Pancreas (tissue), 10 donors: ENCODE data around the gene ZC3H7B. TPM values are rescaled to one million over a fixed set of nuclear protein-coding genes. Genes with fewer than 3 reads are reported as not detected.

Experiments
- ATAC-seq, 4 donors: fragments of 200-7000 bp; cut with Tn5 transposase; one replicate each; pipeline versions ENCODE4 v1.8.0 to v1.9.1; 2020; ENCODE audit warnings: mild to moderate bottlenecking in 4 of 4, moderate library complexity in 4 of 4
- DNase-seq, 6 donors: peaks; one replicate each; pipeline ENCODE4 v3.0.0-alpha.2; 2020
- FAIRE-seq: peaks from 2 replicates; lab custom pipeline; 2012; peaks lifted over from hg19 to GRCh38; lab: Jason Lieb, UNC
- H3K27ac ChIP-seq, 4 donors: fragments of 200-600 bp; sonication (generic); 1 replicate in 3 of 4; 2 replicates in 1 of 4; pipeline versions ENCODE4 v1.5.0 to v1.8.0; 2020
- H3K27me3 ChIP-seq, 4 donors: fragments of 200-600 bp; one replicate each; pipeline ENCODE4 v1.8.0; 2021
- H3K36me3 ChIP-seq, 3 donors: fragments of 200-600 bp; sonication (generic) in 1 of 3; one replicate each; pipeline versions ENCODE4 v1.5.0 to v1.8.0; 2020 to 2021
- H3K4me1 ChIP-seq, 3 donors: fragments of 200-600 bp; one replicate each; pipeline ENCODE4 v1.8.0; 2021
- H3K4me3 ChIP-seq, 4 donors: fragments of 200-600 bp; sonication (generic) in 2 of 4; one replicate each; pipeline versions ENCODE4 v1.5.0 to v1.8.0; 2020 to 2021
- H3K9me3 ChIP-seq, 4 donors: fragments of 200-600 bp; one replicate each; pipeline ENCODE4 v1.8.0; 2021
- WGBS, 2 donors: extraction: QIAGEN DNeasy Blood & Tissue Kit; methylation state at CpG; one replicate each; pipeline ENCODE4 v1.1.7; 2013; 5-methylcytosine and 5-hydroxymethylcytosine counted together
- intact Hi-C, 3 donors: fragments of 100-400 bp; cut with DNase I; formaldehyde crosslinking; loops; one replicate each; pipeline versions ENCODE4 v1.11.1 to v1.14.2; 2022
- polyA plus RNA-seq, 2 donors: library from polyadenylated mRNA; stranded (reverse); fragments of 200-250 nt; gene quantifications; one replicate each; pipeline ENCODE4 v1.2.3, GENCODE V29; 2013
- total RNA-seq, 6 donors: library from RNA; stranded (reverse); fragmentation: NEBNext Ultra II Directional in 4 of 6; extraction: Animal tissue kit (Norgen Biotek cat#: 25700) in 4 of 6; gene quantifications; one replicate each; pipeline versions ENCODE4 v1.2.1 to v1.2.4, GENCODE V29; 2021 to 2023
- TF ChIP-seq, protein P1 (sequence below), 4 donors: fragments of 200-600 bp; sonication (generic) in 3 of 4; IDR thresholded peaks; one replicate each; pipeline versions ENCODE4 v1.5.0 to v1.8.0; 2021; ENCODE audit warnings: antibody characterized with exemption in 4 of 4
- donor health status: healthy with polysubstance abuse.
- donor health status: DM: no; HTN: no; CAD: no; lungs with moderate emphysema.
- donor health status: DM: no; HTN: no; CAD: no.
- donor health status: control.
- donor health status: control.
- donor health status: Bipolar disorder and iron deficiency.
- donor health status: DM: yes; HTN: yes; CAD: no.
- donor health status: DM: no; HTN: no; CAD: no.
- donor health status: DM: no; HTN: no; CAD: no.
- donor health status: DM: yes; HTN: yes; CAD: no.

Gene ZC3H7B
- total and polyA plus RNA-seq, 8 donors = 20.9 to 46.8 (median 27.0) TPM

DNA sequence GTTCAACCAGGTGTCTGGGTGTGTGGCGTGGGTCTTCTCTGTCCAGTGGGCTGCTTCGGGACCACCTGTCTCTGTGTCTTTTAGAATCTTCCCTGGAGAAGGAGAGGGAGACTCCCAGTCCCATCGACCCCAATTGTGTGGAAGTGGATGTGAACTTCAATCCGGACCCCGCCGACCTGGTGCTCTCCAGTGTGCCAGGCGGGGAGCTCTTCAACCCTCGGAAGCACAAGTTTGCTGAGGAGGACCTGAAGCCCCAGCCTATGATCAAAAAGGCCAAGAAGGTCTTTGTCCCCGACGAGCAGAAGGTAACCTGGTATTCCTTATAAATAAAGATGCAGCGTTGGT, 92.7 kb downstream of the ZC3H7B start:
- H3K27me3 ChIP-seq = no peaks in the 10 kb centered on the region
- H3K9me3 ChIP-seq = no peaks in the 10 kb centered on the region
- FAIRE-seq = no peak
- H3K27ac ChIP-seq = no peak overlapping the region
- H3K4me1 ChIP-seq = no peaks in the 10 kb centered on the region
- no peak overlapping the region for H3K4me3 ChIP-seq
- TF ChIP-seq, protein P1, sequence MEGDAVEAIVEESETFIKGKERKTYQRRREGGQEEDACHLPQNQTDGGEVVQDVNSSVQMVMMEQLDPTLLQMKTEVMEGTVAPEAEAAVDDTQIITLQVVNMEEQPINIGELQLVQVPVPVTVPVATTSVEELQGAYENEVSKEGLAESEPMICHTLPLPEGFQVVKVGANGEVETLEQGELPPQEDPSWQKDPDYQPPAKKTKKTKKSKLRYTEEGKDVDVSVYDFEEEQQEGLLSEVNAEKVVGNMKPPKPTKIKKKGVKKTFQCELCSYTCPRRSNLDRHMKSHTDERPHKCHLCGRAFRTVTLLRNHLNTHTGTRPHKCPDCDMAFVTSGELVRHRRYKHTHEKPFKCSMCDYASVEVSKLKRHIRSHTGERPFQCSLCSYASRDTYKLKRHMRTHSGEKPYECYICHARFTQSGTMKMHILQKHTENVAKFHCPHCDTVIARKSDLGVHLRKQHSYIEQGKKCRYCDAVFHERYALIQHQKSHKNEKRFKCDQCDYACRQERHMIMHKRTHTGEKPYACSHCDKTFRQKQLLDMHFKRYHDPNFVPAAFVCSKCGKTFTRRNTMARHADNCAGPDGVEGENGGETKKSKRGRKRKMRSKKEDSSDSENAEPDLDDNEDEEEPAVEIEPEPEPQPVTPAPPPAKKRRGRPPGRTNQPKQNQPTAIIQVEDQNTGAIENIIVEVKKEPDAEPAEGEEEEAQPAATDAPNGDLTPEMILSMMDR (IDR thresholded peaks at IDR 0.05) = no peak
- peaks cover 11 to 77% (median 44%) of the 10 kb centered on the region in 3 donors for H3K36me3 ChIP-seq
- intact Hi-C loops = loop anchor here in 1 of 3 donors (10.0 kb wide), 1 partner anchor 201 kb away; no protein-coding TSS in a partner anchor
- DNase-seq = no peak
- no peak for ATAC-seq
- 92 to 94% methylated on average over 11 of the region's 11 CpGs for WGBS, 2 donors

DNA sequence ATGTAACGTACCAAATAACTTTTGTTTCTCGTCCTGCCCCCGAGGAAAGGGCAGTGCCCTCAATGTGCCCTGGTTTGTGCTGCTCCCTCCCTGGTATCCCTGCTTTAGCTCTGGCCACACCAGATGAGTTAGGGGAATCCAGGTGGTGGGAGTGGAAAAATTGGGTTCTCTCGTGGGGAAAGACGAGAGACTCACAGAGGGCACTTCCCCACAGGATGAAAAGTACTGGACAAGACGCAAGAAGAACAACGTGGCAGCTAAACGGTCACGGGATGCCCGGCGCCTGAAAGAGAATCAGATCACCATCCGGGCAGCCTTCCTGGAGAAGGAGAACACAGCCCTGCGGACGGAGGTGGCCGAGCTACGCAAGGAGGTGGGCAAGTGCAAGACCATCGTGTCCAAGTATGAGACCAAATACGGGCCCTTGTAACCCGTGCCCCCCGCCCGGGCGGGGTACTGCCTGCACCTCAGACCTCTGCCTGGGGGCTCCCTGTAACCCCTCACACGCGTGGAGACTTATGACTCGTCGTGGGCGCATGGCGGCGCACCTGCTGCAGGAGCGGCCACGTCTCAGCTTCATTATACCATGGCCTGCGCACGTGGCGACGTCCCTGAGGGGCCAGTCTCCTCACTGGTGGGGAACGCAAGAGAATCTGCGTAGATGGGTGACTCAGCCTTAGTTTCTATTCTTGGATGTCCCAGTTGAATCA, 94.4 kb downstream of the ZC3H7B start:
- Histone ChIP-seq H3K4me3 (no peak overlapping the region), H3K36me3 (peaks cover 11 to 63% (median 38%) of the 10 kb centered on the region in 3 donors), H3K27me3 (no peaks in the 10 kb centered on the region), H3K9me3 (no peaks in the 10 kb centered on the region), H3K27ac (no peak overlapping the region), H3K4me1 (no peaks in the 10 kb centered on the region)
- TF ChIP-seq, protein P1 (IDR thresholded peaks at IDR 0.05) = no peak
- no peak for DNase-seq
- ATAC-seq = no peak
- 92 to 93% methylated on average over 37 of the region's 37 CpGs for WGBS, 2 donors
- no peak for FAIRE-seq
- intact Hi-C loops = loop anchor here in 1 of 3 donors (5.0 to 10.0 kb wide), 2 partner anchors 137 to 199 kb away; no protein-coding TSS in a partner anchor

DNA sequence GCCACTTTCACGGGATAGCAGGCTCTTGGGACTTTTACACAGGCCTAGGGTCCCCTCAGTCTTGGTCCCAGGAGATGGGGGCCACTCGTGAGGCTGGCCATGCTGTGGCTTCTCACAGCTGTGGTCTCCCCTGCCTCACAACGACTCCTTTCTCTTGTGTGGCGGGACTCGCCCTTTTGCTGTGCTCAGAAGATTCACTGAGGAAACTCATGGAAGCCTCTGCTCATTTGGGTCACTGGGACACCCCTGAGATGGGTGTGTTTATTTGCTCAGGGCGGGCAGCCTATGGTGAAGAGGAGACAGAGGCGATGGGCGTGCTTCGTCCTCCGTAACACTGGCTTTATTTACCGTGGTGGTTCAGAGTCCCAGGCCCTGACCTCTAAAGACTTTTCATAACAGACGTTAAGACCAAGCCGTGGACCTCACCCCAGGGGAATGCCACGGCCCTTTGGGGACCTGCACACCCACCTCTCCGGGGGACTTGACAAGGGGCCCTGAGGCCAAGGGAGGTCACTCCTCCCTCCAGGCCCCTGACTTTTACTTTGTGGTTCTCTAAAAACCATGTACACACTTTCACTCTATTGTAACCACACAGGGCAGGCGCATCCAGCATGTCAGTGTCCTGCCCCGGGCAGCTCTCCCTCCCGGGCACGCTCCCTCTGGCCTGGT, 96.0 kb downstream of the ZC3H7B start:
- no peak for FAIRE-seq
- ATAC-seq = no peak
- WGBS, 2 donors = 84 to 87% methylated on average over 19 of the region's 19 CpGs
- peaks cover 11 to 51% (median 38%) of the 10 kb centered on the region in 3 donors for H3K36me3 ChIP-seq
- H3K9me3 ChIP-seq = no peaks in the 10 kb centered on the region
- H3K27ac ChIP-seq = no peak overlapping the region
- H3K27me3 ChIP-seq = no peaks in the 10 kb centered on the region
- H3K4me3 ChIP-seq = no peak overlapping the region
- peaks cover 0 to 7% (median 2%) of the 10 kb centered on the region in 3 donors for H3K4me1 ChIP-seq
- TF ChIP-seq, protein P1 (IDR thresholded peaks at IDR 0.05) = no peak
- intact Hi-C loops = loop anchor here in 1 of 3 donors (5.0 to 10.0 kb wide), 2 partner anchors 135 to 198 kb away; no protein-coding TSS in a partner anchor
- DNase-seq = peak in 1 of 6 donors; percentile 31

DNA sequence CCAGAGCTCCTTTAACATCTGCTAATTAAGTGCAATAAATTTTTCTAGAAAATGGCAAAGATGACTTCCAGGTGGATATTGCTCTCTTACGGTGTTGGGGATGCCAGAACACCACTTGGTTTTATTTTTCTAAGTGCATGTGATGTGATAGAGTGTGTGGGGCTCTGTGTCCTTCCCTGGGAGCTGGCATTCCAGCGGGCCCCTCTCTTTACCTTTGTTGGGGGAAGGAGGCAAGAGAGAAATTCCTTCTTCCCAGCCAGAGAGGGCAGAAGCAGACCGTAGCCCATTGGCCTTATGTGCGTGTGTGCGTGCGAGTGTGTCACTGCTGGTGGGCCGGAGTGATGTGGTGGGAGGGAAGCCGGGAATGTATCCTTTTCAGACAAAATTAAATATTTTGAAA, 97.6 kb downstream of the ZC3H7B start:
- WGBS, 2 donors = 91 to 95% methylated on average over 8 of the region's 8 CpGs
- DNase-seq = no peak

More for the DNA sequence above, 97.6 kb downstream of the ZC3H7B start:
- intact Hi-C loops = loop anchor here in 1 of 3 donors (5.0 to 10.0 kb wide), 2 partner anchors 133 to 196 kb away; no protein-coding TSS in a partner anchor
- ATAC-seq (no peak), FAIRE-seq (no peak)
- Histone ChIP-seq H3K27me3 (no peaks in the 10 kb centered on the region), H3K27ac (no peak overlapping the region), H3K9me3 (no peaks in the 10 kb centered on the region), H3K36me3 (peaks cover 11 to 48% (median 38%) of the 10 kb centered on the region in 3 donors), H3K4me3 (no peak overlapping the region), H3K4me1 (peaks cover 0 to 13% (median 5%) of the 10 kb centered on the region in 3 donors)
- TF ChIP-seq, protein P1 (IDR thresholded peaks at IDR 0.05) = no peak
